K562 (cell line): Measurements from ENCODE around the gene PLA1A. TPM values are rescaled to one million over a fixed set of nuclear protein-coding genes. Genes with fewer than 3 reads are reported as not detected.

Source experiments
- ATAC-seq: fragments of 200-7000 bp; cut with Tn5 transposase; 3 replicates; pipeline ENCODE4 v1.9.1; 2020; ENCODE audit warnings: moderate library complexity
- BruUV-seq: library from RNA; stranded (reverse); fragments of 400-500 nt; replicated peaks from 2 replicates; lab custom pipeline; 2021; lab: Mats Ljungman, UMichigan
- CTCF ChIA-PET: fragments of 300-600 bp; formaldehyde crosslinking; extraction: SDS; loops from one replicate; lab custom pipeline; 2021; ENCODE audit warnings: low intra/inter-chr PET ratio; lab: Yijun Ruan, JAX
- POLR2A ChIA-PET: fragments of 300-600, 350-650 bp; sonication (Branson Sonifier 250); formaldehyde crosslinking; extraction: SDS; loops from one replicate; lab custom pipeline; 2021; ENCODE audit warnings: antibody characterized with exemption, inconsistent platforms; lab: Yijun Ruan, JAX
- DNase-seq, 4 experiments: peaks; one replicate each; pipeline versions ENCODE4 v3.0.0 to v3.0.0-alpha.2; 2011 to 2018; ENCODE audit warnings: low spot score in 3 of 4, mixed read lengths in 3 of 4; ENCODE audit errors: extremely low read depth in 1 of 4
- FAIRE-seq: peaks from 2 replicates; lab custom pipeline; 2011; peaks lifted over from hg19 to GRCh38; lab: Jason Lieb, UNC
- H2AFZ ChIP-seq: 2 replicates; pipeline ENCODE4 v1.6.0; 2011; ENCODE audit warnings: low read depth, low read length, control low read depth, inconsistent platforms
- H3K27ac ChIP-seq: fragments of 200-600 bp; 3 replicates; pipeline ENCODE4 v1.8.0; 2011; ENCODE audit warnings: low read depth, mild to moderate bottlenecking, control low read depth, inconsistent platforms, low read length, moderate library complexity, mixed read lengths; ENCODE audit errors: extremely low read depth
- H3K27me3 ChIP-seq, 2 experiments: fragments of 300-600 bp in 1 of 2; 2 replicates in 1 of 2; 3 replicates in 1 of 2; pipeline versions ENCODE4 v1.6.0 to v1.8.0; 2011; ENCODE audit warnings: inconsistent platforms in 2 of 2, low read length in 2 of 2, mild to moderate bottlenecking in 1 of 2, mixed read lengths in 1 of 2, moderate library complexity in 1 of 2; ENCODE audit not compliant: control insufficient read depth in 2 of 2, insufficient read depth in 2 of 2
- H3K36me3 ChIP-seq: fragments of 300-600 bp; 3 replicates; pipeline ENCODE4 v1.8.0; 2011; ENCODE audit warnings: mild to moderate bottlenecking, low read length, inconsistent platforms; ENCODE audit not compliant: control insufficient read depth, insufficient read depth
- H3K4me1 ChIP-seq, 2 experiments: fragments of 200-600 bp in 1 of 2; replicated peaks in 1 of 2; 2 replicates in 1 of 2; 3 replicates in 1 of 2; pipeline versions ENCODE4 v1.5.1 to v1.8.0; 2011; ENCODE audit warnings: inconsistent platforms in 2 of 2, low read length in 2 of 2, mild to moderate bottlenecking in 1 of 2, mixed read lengths in 1 of 2, moderate library complexity in 1 of 2; ENCODE audit not compliant: control insufficient read depth in 2 of 2, insufficient read depth in 2 of 2
- H3K4me2 ChIP-seq: 2 replicates; pipeline ENCODE4 v1.6.1; 2011; ENCODE audit warnings: low read length, control low read depth, inconsistent platforms, mixed read lengths; ENCODE audit not compliant: insufficient read depth
- H3K4me3 ChIP-seq: fragments of 200-600 bp; sonication (generic), shearing (Covaris generic); 2 replicates; pipeline ENCODE4 v1.5.1; 2016; ENCODE audit warnings: control low read depth, inconsistent platforms
- H3K79me2 ChIP-seq: fragments of 200-600 bp; 3 replicates; pipeline ENCODE4 v1.8.0; 2011; ENCODE audit warnings: low read length, inconsistent platforms; ENCODE audit not compliant: control insufficient read depth, insufficient read depth
- H3K9ac ChIP-seq, 2 experiments: 2 replicates each; pipeline versions ENCODE4 v1.6.0 to v1.6.1; 2011; ENCODE audit warnings: low read depth in 2 of 2, low read length in 2 of 2, control low read depth in 1 of 2, inconsistent platforms in 1 of 2, mild to moderate bottlenecking in 1 of 2, mixed read lengths in 1 of 2; ENCODE audit not compliant: insufficient read depth in 1 of 2
- H3K9me1 ChIP-seq: one replicate; pipeline ENCODE4 v1.6.0; 2011; ENCODE audit warnings: inconsistent platforms, mild to moderate bottlenecking, low read length, moderate library complexity; ENCODE audit not compliant: control insufficient read depth, insufficient read depth
- H3K9me3 ChIP-seq: replicated peaks from 2 replicates; pipeline ENCODE4 v1.5.1; 2011; ENCODE audit warnings: low read depth, low read length, inconsistent platforms; ENCODE audit not compliant: control insufficient read depth, insufficient read depth
- H4K20me1 ChIP-seq: replicated peaks from 2 replicates; pipeline ENCODE4 v1.6.1; 2011; ENCODE audit warnings: low read length, inconsistent platforms, mixed read lengths; ENCODE audit not compliant: control insufficient read depth, insufficient read depth
- GABPA ChIP-seq: fragments of 200-800 bp; sonication (Bioruptor generic); conservative IDR thresholded peaks from 2 replicates; pipeline ENCODE4 v1.6.1; 2016; ENCODE audit warnings: low read depth, missing genetic modification characterization, missing compliant biosample characterization
- GABPB1 ChIP-seq: sonication (generic); formaldehyde crosslinking; IDR thresholded peaks from 2 replicates; pipeline ENCODE4 v1.8.0; 2022; ENCODE audit warnings: mild to moderate bottlenecking, missing genetic modification reagents
- IRF2 ChIP-seq: sonication (generic); formaldehyde crosslinking; IDR thresholded peaks from 2 replicates; pipeline ENCODE4 v1.8.1; 2022; ENCODE audit warnings: mild to moderate bottlenecking, missing genetic modification reagents
- MAFK ChIP-seq: IDR thresholded peaks from 2 replicates; pipeline ENCODE4 v1.6.1; 2011; ENCODE audit warnings: low read length, improper control_type of control experiment
- POLR2H ChIP-seq: IDR thresholded peaks from 2 replicates; pipeline ENCODE4 v1.6.1; 2016; ENCODE audit warnings: missing genetic modification characterization, low read depth, mild to moderate bottlenecking, control low read depth, missing compliant biosample characterization, moderate library complexity
- PRPF4 ChIP-seq: fragments of 200-400 bp; formaldehyde crosslinking; IDR thresholded peaks from one replicate; pipeline ENCODE4 v1.6.1; 2017; ENCODE audit warnings: low read length, low read depth, mild to moderate bottlenecking; ENCODE audit not compliant: insufficient read depth, poor library complexity, severe bottlenecking
- SMARCC2 ChIP-seq: fragments of 450-650 bp; IDR thresholded peaks from 2 replicates; pipeline ENCODE4 v1.6.1; 2017; ENCODE audit warnings: antibody characterized with exemption, moderate library complexity, mild to moderate bottlenecking, low read depth
- SMC3 ChIP-seq: conservative IDR thresholded peaks from 2 replicates; pipeline ENCODE4 v1.6.1; 2011; ENCODE audit warnings: low read depth, low read length, improper control_type of control experiment; ENCODE audit not compliant: insufficient read depth
- SRSF9 ChIP-seq: fragments of 200-400 bp; formaldehyde crosslinking; IDR thresholded peaks from 2 replicates; pipeline ENCODE4 v1.6.1; 2017; ENCODE audit warnings: low read depth, low read length, borderline replicate concordance
- ZKSCAN1 ChIP-seq: fragments of 150-350 bp; IDR thresholded peaks from 2 replicates; pipeline ENCODE4 v1.6.1; 2016; ENCODE audit warnings: low read depth, low read length
- ZNF316 ChIP-seq: fragments of 450-650 bp; IDR thresholded peaks from 2 replicates; pipeline ENCODE4 v1.6.1; 2016
- ZSCAN32 ChIP-seq: fragments of 450-650 bp; formaldehyde crosslinking; IDR thresholded peaks from 2 replicates; pipeline ENCODE4 v1.4.0; 2020; ENCODE audit warnings: mild to moderate bottlenecking, moderate library complexity
- WGBS: fragments of 100-300 bp; shearing (Covaris generic); methylation state at CpG from one replicate; pipeline ENCODE4 v1.1.6; 2016; ENCODE audit warnings: low coverage, mixed read lengths; ENCODE audit not compliant: insufficient coverage; ENCODE audit errors: missing lambda C conversion rate; 5-methylcytosine and 5-hydroxymethylcytosine counted together
- in situ Hi-C: fragments of 300-500 bp; cut with MboI; formaldehyde crosslinking; loops from 4 replicates; pipeline ENCODE4 v1.15.0; 2018; ENCODE audit warnings: inconsistent platforms, mixed read lengths
- intact Hi-C: fragments of 100-400 bp; cut with micrococcal nuclease; formaldehyde crosslinking; loops from 2 replicates; pipeline ENCODE4 v1.14.2; 2022
- polyA plus RNA-seq, 8 experiments: library from polyadenylated mRNA; depleted of rRNA in 4 of 8; stranded (reverse) in 5 of 8; unstranded in 3 of 8; fragments of >200 nt; fragmentation: Nextera tagmentation in 2 of 8; fragmentation: Illumina TruSeq in 1 of 8; extraction: Ambion mirVana in 2 of 8; extraction: Trizol in 1 of 8; gene quantifications; 2 replicates each; pipeline versions ENCODE4 v1.2.1 to v1.2.3, GENCODE V29; 2011 to 2014; ENCODE audit warnings: inconsistent platforms in 1 of 8, missing spikeins in 1 of 8
- total RNA-seq, 7 experiments: library from RNA; depleted of rRNA in 6 of 7; stranded (reverse); fragments of >200 nt in 6 of 7; fragmentation: Illumina TruSeq in 2 of 7; extraction: Trizol in 2 of 7; gene quantifications; 2 replicates each; pipeline versions ENCODE4 v1.2.1 to v1.2.3, GENCODE V29; 2011 to 2021; ENCODE audit warnings: low replicate concordance in 1 of 7
- TF ChIP-seq, protein P1 (sequence below): fragments of 250-450 bp; sonication (Bioruptor Pico); IDR thresholded peaks from 2 replicates; pipeline ENCODE4 v1.6.1; 2021; ENCODE audit warnings: mild to moderate bottlenecking
- TF ChIP-seq, protein P2 (sequence below): fragments of 150-350 bp; conservative IDR thresholded peaks from 2 replicates; pipeline ENCODE4 v1.6.1; 2014; ENCODE audit warnings: low read length
- TF ChIP-seq, protein P3 (sequence below): fragments of 250-450 bp; sonication (Bioruptor Pico); IDR thresholded peaks from 2 replicates; pipeline ENCODE4 v1.4.0; 2020

The PLA1A gene
- total and polyA plus RNA-seq, 9 of the 15 experiments (the other 6 are each of a cell fraction or from before 2014, with no cell fraction given), result not detected

DNA sequence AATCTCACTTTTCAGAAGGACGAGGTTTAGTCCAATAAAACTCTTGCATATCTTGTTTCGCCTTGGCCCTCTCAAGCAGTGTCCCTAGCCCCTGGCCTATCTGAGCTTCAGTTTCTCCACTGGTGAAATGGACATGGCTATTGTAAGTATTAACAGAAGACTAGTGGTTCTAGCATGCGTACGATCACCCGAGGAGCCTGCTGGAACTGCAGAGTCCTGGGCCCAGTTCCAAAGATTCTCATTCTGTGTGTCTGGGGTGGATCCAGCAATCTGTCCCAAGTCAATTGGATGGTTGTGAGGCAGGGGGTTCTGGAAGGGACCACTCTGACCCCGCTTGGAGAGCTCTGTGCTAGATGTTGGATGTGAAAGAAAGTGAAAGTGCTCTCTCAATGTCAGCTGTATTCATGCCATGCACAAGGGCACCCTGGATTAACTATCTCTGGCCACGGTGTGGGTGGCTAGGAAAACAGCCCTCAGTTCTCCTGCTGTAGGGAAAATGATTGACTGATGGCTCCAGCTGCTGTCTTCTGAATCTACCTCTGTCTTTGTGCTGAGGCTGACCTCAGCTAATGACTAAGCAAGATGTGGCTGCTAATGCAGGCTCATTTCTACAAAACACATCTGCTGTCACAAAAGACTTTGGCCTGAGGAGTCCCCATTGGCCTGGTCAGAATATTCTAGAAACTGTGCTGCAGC is 1.9 kb upstream of the PLA1A start:
- ChIA-PET POLR2A (interaction anchor here (0.6 kb wide), 2 partner anchors 66 to 855 kb away, joined by 3 read pairs; partner anchors contain the start of gene FSTL1), CTCF (no interaction called here)
- H3K4me2 ChIP-seq, result no peak overlapping the region
- 55% methylated on average over 7 of the region's 7 CpGs for whole genome bisulfite sequencing
- in situ Hi-C loops (no loop called here), intact Hi-C loops (no loop called here)
- H3K9me1 ChIP-seq, result no peaks in the 10 kb centered on the region
- no TSS peak for BruUV-seq
- no peaks in the 10 kb centered on the region for H3K79me2 ChIP-seq
- no peaks in the 10 kb centered on the region for H4K20me1 ChIP-seq
- DNase-seq (peak in 2 of 4 experiments; percentile 12 to 38), FAIRE-seq (peak; percentile 54), ATAC-seq (peak; percentile 55)
- peak overlapping the region; percentile 53; the same call in 1 of the 2 replicates for H2AFZ ChIP-seq
- H3K27ac ChIP-seq, result no peak overlapping the region
- H3K4me1 ChIP-seq, result peaks cover 3 to 5% of the 10 kb centered on the region in 2 experiments
- no peak overlapping the region for H3K9ac ChIP-seq
- H3K27me3 ChIP-seq, result no peaks in the 10 kb centered on the region
- H3K36me3 ChIP-seq, result no peaks in the 10 kb centered on the region
- H3K4me3 ChIP-seq, result no peak overlapping the region
- H3K9me3 ChIP-seq, result no peaks in the 10 kb centered on the region; the same call in 1 of the 2 replicates
- TF ChIP-seq, protein P1, sequence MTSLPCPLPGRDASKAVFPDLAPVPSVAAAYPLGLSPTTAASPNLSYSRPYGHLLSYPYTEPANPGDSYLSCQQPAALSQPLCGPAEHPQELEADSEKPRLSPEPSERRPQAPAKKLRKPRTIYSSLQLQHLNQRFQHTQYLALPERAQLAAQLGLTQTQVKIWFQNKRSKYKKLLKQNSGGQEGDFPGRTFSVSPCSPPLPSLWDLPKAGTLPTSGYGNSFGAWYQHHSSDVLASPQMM, result no peak
- TF ChIP-seq, protein P2, sequence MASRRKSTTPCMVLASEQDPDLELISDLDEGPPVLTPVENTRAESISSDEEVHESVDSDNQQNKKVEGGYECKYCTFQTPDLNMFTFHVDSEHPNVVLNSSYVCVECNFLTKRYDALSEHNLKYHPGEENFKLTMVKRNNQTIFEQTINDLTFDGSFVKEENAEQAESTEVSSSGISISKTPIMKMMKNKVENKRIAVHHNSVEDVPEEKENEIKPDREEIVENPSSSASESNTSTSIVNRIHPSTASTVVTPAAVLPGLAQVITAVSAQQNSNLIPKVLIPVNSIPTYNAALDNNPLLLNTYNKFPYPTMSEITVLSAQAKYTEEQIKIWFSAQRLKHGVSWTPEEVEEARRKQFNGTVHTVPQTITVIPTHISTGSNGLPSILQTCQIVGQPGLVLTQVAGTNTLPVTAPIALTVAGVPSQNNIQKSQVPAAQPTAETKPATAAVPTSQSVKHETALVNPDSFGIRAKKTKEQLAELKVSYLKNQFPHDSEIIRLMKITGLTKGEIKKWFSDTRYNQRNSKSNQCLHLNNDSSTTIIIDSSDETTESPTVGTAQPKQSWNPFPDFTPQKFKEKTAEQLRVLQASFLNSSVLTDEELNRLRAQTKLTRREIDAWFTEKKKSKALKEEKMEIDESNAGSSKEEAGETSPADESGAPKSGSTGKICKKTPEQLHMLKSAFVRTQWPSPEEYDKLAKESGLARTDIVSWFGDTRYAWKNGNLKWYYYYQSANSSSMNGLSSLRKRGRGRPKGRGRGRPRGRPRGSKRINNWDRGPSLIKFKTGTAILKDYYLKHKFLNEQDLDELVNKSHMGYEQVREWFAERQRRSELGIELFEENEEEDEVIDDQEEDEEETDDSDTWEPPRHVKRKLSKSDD, result no peak
- TF ChIP-seq MAFK (peak; percentile 13; the same call in 1 of the 2 replicates), ZNF316 (peak; percentile 46), IRF2 (CRISPR knock-in tag) (no peak), POLR2H (no peak), SMARCC2 (no peak), SRSF9 (no peak), GABPA (no peak), GABPB1 (CRISPR knock-in tag) (no peak), PRPF4 (no peak), SMC3 (no peak), ZKSCAN1 (no peak), ZSCAN32 (CRISPR knock-in tag) (no peak)
- TF ChIP-seq, protein P3, sequence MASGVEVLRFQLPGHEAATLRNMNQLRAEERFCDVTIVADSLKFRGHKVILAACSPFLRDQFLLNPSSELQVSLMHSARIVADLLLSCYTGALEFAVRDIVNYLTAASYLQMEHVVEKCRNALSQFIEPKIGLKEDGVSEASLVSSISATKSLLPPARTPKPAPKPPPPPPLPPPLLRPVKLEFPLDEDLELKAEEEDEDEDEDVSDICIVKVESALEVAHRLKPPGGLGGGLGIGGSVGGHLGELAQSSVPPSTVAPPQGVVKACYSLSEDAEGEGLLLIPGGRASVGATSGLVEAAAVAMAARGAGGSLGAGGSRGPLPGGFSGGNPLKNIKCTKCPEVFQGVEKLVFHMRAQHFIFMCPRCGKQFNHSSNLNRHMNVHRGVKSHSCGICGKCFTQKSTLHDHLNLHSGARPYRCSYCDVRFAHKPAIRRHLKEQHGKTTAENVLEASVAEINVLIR, result no peak
